UCSD-AML1 (cell line): ENCODE data around the gene TMEM219.
"Not testable (repeated sequence)": the region's sequence is repeated elsewhere in the genome, so short reads cannot be mapped to it uniquely, and the experiment has no call there.

Source experiments
- DNase-seq: peaks from one replicate; lab custom pipeline; 2025; ENCODE audit not compliant: unreplicated experiment; lab: John Stamatoyannopoulos, UW

The TMEM219 gene

GRCh38 chr16:30010844-30011713, 49.2 kb downstream of the TMEM219 start, which contains the start of gene DOC2A:
DOC2A (minus strand) TSS chr16:30011027; CDS start chr16:30010222, 805 bp downstream.
- no peak for DNase-seq

GRCh38 chr16:30011714-30012504, 50.0 kb downstream of the TMEM219 start:
- no peak for DNase-seq

DNA sequence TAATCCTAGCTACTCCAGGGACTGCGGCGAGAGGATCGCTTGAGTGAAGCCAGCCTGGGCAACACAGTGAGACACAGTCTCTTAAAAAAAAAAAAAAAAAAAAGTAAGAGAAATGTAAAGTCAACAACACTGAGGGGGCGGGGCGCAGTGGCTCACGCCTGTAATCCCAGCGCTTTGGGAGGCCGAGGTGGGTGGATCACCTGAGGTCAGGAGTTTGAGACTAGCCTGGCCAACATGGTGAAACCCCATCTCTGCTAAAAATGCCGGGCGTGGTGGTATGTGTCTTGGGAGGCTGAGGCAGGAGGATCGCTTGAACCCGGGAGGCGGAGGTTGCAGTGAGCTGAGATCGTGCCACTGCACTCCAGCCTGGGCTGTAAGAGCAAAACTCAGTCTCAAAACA, 50.7 kb downstream of the TMEM219 start:
- not testable (repeated sequence) for DNase-seq

GRCh38 chr16:30015450-30015849, 53.6 kb downstream of the TMEM219 start:
- DNase-seq = not testable (repeated sequence)

- no peak for DNase-seq
Observed at GRCh38 chr16:30016555-30017276, 54.8 kb downstream of the TMEM219 start.

DNA sequence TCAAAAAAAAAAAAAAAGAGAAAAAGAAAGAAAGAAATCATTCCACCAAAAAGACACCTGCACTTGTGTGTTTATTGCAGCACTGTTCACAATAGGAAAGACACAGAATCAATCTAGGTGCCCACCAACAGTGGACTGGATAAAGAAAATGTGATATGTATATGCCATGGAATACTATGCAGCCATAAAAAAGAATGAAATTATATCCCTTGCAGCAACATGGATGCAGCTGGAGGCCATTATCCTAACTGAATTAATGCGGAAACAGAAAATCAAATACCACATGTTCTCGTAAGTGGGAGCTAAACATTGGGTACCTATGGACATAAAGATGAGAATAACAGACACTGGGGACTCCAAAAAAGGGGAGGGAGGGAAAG, 55.4 kb downstream of the TMEM219 start:
- DNase-seq = no peak

GRCh38 chr16:30017937-30018336, 56.1 kb downstream of the TMEM219 start:
- not testable (repeated sequence) for DNase-seq

DNA sequence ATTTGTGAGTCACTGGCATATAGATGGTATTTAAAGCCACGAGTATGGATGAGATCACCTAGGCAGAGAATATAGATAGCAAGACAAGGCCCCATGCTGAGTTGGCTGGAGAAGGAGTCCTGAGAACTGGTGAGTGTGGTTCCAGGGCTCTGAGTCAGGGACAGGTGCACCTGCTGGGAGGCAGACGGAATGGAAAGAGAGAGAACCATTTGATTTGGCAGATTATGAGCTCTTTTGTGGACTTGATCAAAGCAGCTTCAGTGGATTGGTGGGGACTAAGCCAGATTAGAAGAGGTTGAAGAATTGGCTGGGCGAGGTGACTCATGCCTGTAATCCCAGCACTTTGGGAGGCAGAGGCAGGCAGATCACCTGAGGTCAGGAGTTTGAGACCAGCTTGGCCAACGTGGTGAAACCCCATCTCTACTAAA, 56.9 kb downstream of the TMEM219 start:
- DNase-seq = no peak
